Activated T-cell treated with anti-CD3 and anti-CD28 coated beads, Interleukin-2, amount 50 U/mL, for 24 hours (primary cell): ENCODE measurements around the gene IL36B.

ENCODE experiments used
- DNase-seq: peaks from one replicate; pipeline ENCODE4 v3.0.0-alpha.2; 2020
- H3K27ac Mint-ChIP-seq: 2 replicates; pipeline ENCODE4 v1.8.0; 2020; ENCODE audit warnings: mild to moderate bottlenecking, mixed read lengths
- H3K27me3 Mint-ChIP-seq: 2 replicates; pipeline ENCODE4 v1.8.0; 2020; ENCODE audit warnings: mixed read lengths
- H3K36me3 Mint-ChIP-seq: 2 replicates; pipeline ENCODE4 v1.8.0; 2020; ENCODE audit warnings: low read depth, mixed read lengths
- H3K4me1 Mint-ChIP-seq: 2 replicates; pipeline ENCODE4 v1.8.0; 2020; ENCODE audit warnings: low read depth, mixed read lengths
- H3K4me3 Mint-ChIP-seq: 2 replicates; pipeline ENCODE4 v1.8.0; 2020; ENCODE audit warnings: mild to moderate bottlenecking, moderate library complexity, mixed read lengths
- H3K9me3 Mint-ChIP-seq: 2 replicates; pipeline ENCODE4 v1.8.0; 2020; ENCODE audit warnings: mixed read lengths

IL36B gene

GRCh38 chr2:113015655-113016054 is 37.0 kb downstream of the IL36B start:
- no peak for DNase-seq

DNA sequence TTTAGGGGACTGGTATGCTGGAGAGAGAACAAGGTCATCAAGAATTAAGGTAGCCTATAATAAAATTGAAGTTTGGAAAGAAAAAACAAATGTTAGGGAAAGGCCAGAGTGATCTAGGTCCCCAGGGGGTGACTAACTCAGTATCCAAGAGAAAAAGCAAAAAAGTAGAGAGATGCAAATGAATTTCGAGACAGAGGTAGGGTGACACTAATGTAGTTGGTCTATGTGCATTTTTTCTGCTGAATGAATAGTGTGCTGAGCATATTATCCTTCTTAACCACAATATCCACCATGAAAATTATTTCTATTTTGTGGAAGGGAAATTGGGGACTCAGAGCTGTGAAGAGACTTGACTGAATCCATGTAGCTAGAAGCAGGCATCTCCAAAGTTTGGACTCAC is 37.6 kb downstream of the IL36B start:
- Mint-ChIP-seq H3K27ac (no peak overlapping the region), H3K9me3 (peaks cover 8% of the 10 kb centered on the region), H3K4me1 (peaks cover 12% of the 10 kb centered on the region), H3K36me3 (no peaks in the 10 kb centered on the region), H3K4me3 (no peak overlapping the region), H3K27me3 (peaks cover 6% of the 10 kb centered on the region)
- DNase-seq = no peak

More at GRCh38 chr2:113015655-113016054, 37.0 kb downstream of the IL36B start:
- H3K36me3 Mint-ChIP-seq = no peaks in the 10 kb centered on the region
- no peak overlapping the region for H3K27ac Mint-ChIP-seq
- H3K4me3 Mint-ChIP-seq = no peak overlapping the region
- H3K9me3 Mint-ChIP-seq = peaks cover 8% of the 10 kb centered on the region
- H3K27me3 Mint-ChIP-seq = peaks cover 6% of the 10 kb centered on the region
- H3K4me1 Mint-ChIP-seq = peaks cover 10% of the 10 kb centered on the region

DNA sequence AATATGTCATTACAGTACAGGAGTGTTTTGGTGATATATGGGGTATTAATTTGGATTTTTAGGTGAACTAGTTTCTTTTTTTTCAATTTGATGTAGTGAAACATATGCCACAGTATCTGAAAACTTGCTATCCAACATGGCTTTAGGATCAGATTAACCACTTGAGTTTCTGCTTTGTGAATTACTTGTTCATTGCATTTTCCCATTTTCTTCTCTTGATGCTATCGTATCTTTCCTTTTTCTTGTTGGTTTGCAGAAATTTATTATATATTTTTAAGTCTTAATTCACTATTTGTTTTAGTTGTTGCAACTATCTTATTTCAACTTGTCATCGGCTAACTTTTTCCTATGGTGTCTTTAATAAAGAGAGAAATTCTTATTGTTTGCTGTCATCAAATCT is 38.6 kb downstream of the IL36B start:
- H3K27ac Mint-ChIP-seq = no peak overlapping the region
- DNase-seq = no peak
- no peak overlapping the region for H3K4me3 Mint-ChIP-seq
- peaks cover 6% of the 10 kb centered on the region for H3K27me3 Mint-ChIP-seq
- H3K36me3 Mint-ChIP-seq = no peaks in the 10 kb centered on the region
- peaks cover 14% of the 10 kb centered on the region for H3K4me1 Mint-ChIP-seq
- H3K9me3 Mint-ChIP-seq = peaks cover 8% of the 10 kb centered on the region

GRCh38 chr2:113013336-113013661 is 39.4 kb downstream of the IL36B start:
- DNase-seq = no peak
- H3K4me3 Mint-ChIP-seq = no peak overlapping the region
- peaks cover 14% of the 10 kb centered on the region for H3K4me1 Mint-ChIP-seq
- peaks cover under 1% of the 10 kb centered on the region for H3K9me3 Mint-ChIP-seq
- no peaks in the 10 kb centered on the region for H3K36me3 Mint-ChIP-seq
- peaks cover 6% of the 10 kb centered on the region for H3K27me3 Mint-ChIP-seq
- no peak overlapping the region for H3K27ac Mint-ChIP-seq

GRCh38 chr2:113012436-113013335 is 40.0 kb downstream of the IL36B start:
- no peak for DNase-seq
- no peak overlapping the region for H3K4me3 Mint-ChIP-seq
- no peaks in the 10 kb centered on the region for H3K36me3 Mint-ChIP-seq
- no peak overlapping the region for H3K27ac Mint-ChIP-seq
- H3K9me3 Mint-ChIP-seq = no peaks in the 10 kb centered on the region
- peaks cover 14% of the 10 kb centered on the region for H3K4me1 Mint-ChIP-seq
- peaks cover 3% of the 10 kb centered on the region for H3K27me3 Mint-ChIP-seq

GRCh38 chr2:113011108-113011507 is 41.6 kb downstream of the IL36B start:
- H3K4me1 Mint-ChIP-seq = peaks cover 8% of the 10 kb centered on the region
- no peak overlapping the region for H3K4me3 Mint-ChIP-seq
- DNase-seq = no peak
- H3K27me3 Mint-ChIP-seq = peaks cover 2% of the 10 kb centered on the region
- no peak overlapping the region for H3K27ac Mint-ChIP-seq
- no peaks in the 10 kb centered on the region for H3K9me3 Mint-ChIP-seq
- no peaks in the 10 kb centered on the region for H3K36me3 Mint-ChIP-seq

DNA sequence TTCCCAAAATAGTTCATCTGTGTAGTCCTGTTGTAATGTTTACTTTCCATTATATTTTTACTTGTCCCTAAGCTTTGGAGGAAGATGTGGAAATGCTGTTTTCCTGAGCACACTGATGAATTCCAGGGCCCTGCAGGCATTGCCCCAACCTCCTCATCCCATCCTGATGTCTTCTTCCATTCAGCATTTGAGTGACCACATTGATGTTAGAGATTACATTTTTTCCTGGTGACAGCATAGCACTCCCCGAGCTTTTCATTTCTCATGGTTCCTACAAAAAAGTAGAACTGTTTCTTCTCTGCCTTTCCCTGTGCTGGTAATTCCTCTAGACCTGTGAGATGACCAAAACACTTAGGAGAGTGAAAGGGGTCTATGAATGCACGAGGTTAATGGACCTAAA is 42.6 kb downstream of the IL36B start:
- Mint-ChIP-seq H3K27ac (no peak overlapping the region), H3K27me3 (peaks cover 2% of the 10 kb centered on the region), H3K4me1 (peaks cover 4% of the 10 kb centered on the region), H3K36me3 (no peaks in the 10 kb centered on the region), H3K9me3 (no peaks in the 10 kb centered on the region), H3K4me3 (no peak overlapping the region)
- DNase-seq = no peak

DNA sequence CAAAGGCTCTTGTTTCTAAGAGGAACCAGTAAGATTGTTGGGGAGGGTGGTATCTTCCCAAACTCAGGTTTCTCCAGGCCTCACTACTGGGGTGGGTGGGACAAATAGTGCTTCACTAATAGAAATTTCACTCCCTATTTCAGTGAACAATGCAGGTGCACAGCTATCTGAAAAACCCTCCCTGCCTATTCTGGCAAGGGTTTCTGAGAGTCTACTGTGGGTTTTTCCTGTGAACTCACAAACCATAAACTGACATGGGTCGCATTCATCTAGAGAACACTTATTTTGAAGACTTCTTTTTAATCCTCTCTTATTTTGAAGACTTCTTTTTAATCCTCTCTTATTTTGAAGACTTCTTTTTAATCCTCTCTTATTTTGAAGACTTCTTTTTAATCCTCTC is 43.0 kb downstream of the IL36B start:
- no peaks in the 10 kb centered on the region for H3K9me3 Mint-ChIP-seq
- no peaks in the 10 kb centered on the region for H3K36me3 Mint-ChIP-seq
- H3K4me1 Mint-ChIP-seq = peaks cover 4% of the 10 kb centered on the region
- peaks cover 2% of the 10 kb centered on the region for H3K27me3 Mint-ChIP-seq
- no peak overlapping the region for H3K4me3 Mint-ChIP-seq
- no peak overlapping the region for H3K27ac Mint-ChIP-seq
- no peak for DNase-seq

- Mint-ChIP-seq H3K36me3 (no peaks in the 10 kb centered on the region), H3K4me3 (no peak overlapping the region), H3K27ac (no peak overlapping the region), H3K4me1 (peaks cover 4% of the 10 kb centered on the region), H3K9me3 (no peaks in the 10 kb centered on the region), H3K27me3 (no peaks in the 10 kb centered on the region)
- DNase-seq = no peak
Observed at GRCh38 chr2:113007250-113007649, 45.4 kb downstream of the IL36B start.

GRCh38 chr2:113005030-113005509 is 47.6 kb downstream of the IL36B start, which contains the start of gene IL36A:
IL36A (plus strand) TSS chr2:113005459; CDS start chr2:113005872, 413 bp downstream.
- no peak for DNase-seq
- H3K4me3 Mint-ChIP-seq = no peak within 1 kb of the TSS
- H3K9me3 Mint-ChIP-seq = peaks cover 19% of the 10 kb centered on the region
- peaks cover 8% of the 10 kb centered on the region for H3K36me3 Mint-ChIP-seq
- H3K27ac Mint-ChIP-seq = no peak within 1 kb of the TSS
- H3K27me3 Mint-ChIP-seq = no peaks in the 10 kb centered on the region
- H3K4me1 Mint-ChIP-seq = peaks cover 2% of the 10 kb centered on the region

GRCh38 chr2:113002677-113003076 is 50.0 kb downstream of the IL36B start:
- Mint-ChIP-seq H3K4me3 (no peak overlapping the region), H3K4me1 (peaks cover 3% of the 10 kb centered on the region), H3K27me3 (no peaks in the 10 kb centered on the region), H3K27ac (no peak overlapping the region), H3K36me3 (peaks cover 10% of the 10 kb centered on the region), H3K9me3 (peaks cover 32% of the 10 kb centered on the region)
- no peak for DNase-seq

- DNase-seq = no peak
- Mint-ChIP-seq H3K36me3 (peaks cover 10% of the 10 kb centered on the region), H3K4me1 (peaks cover 24% of the 10 kb centered on the region), H3K27me3 (no peaks in the 10 kb centered on the region), H3K4me3 (no peak overlapping the region), H3K9me3 (peaks cover 32% of the 10 kb centered on the region), H3K27ac (no peak overlapping the region)
Observed at GRCh38 chr2:113000436-113000835, 52.2 kb downstream of the IL36B start.

DNA sequence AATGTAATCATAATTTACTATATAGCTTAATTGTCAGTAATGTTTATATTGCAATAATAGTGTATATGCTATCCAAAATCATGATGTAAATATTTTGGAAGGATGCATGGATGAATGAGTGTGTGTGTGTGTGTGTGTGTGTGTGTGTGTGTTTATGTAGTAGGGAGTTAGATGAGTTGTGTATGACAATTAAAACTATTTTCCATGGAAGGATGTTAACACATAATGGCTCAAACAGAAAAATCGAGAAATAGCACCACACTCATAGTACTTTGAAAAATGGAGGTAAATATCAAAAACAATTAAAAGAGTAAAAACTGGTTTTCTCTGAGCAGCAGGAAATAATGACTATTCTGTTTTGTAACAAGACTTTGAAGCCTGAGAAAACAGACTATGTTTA is 55.5 kb downstream of the IL36B start:
- peaks cover 13% of the 10 kb centered on the region for H3K36me3 Mint-ChIP-seq
- no peak overlapping the region for H3K27ac Mint-ChIP-seq

DNA sequence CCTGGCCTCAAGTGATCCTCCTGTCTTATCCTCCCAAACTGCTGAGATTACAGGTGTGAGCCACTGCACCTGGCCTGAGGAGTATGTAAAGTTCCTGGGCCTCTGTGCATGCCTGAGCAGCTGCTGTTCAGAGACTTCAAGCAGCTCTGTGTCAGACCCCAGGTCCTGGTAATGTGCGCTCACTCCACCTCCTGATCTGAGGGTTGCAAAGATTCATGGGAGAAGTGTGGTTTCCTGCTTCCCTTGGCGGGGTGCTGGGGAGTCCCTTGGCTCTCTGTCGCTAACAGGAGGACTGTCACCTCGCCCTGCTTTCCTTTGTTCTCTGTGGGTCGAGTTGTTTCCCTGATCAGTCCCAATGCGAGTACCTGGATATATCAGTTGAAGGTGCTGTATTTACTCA is 56.0 kb downstream of the IL36B start:
- peak; percentile 59 for DNase-seq
- Mint-ChIP-seq H3K27me3 (no peaks in the 10 kb centered on the region), H3K36me3 (peaks cover 14% of the 10 kb centered on the region), H3K9me3 (peaks cover 40% of the 10 kb centered on the region), H3K4me3 (peak overlapping the region; percentile 14), H3K4me1 (peaks cover 37% of the 10 kb centered on the region), H3K27ac (peak overlapping the region; percentile 81)

More for the DNA sequence above, 55.5 kb downstream of the IL36B start:
- H3K27me3 Mint-ChIP-seq = no peaks in the 10 kb centered on the region
- peaks cover 39% of the 10 kb centered on the region for H3K9me3 Mint-ChIP-seq
- no peak overlapping the region for H3K4me3 Mint-ChIP-seq
- no peak for DNase-seq
- H3K4me1 Mint-ChIP-seq = peaks cover 37% of the 10 kb centered on the region

DNA sequence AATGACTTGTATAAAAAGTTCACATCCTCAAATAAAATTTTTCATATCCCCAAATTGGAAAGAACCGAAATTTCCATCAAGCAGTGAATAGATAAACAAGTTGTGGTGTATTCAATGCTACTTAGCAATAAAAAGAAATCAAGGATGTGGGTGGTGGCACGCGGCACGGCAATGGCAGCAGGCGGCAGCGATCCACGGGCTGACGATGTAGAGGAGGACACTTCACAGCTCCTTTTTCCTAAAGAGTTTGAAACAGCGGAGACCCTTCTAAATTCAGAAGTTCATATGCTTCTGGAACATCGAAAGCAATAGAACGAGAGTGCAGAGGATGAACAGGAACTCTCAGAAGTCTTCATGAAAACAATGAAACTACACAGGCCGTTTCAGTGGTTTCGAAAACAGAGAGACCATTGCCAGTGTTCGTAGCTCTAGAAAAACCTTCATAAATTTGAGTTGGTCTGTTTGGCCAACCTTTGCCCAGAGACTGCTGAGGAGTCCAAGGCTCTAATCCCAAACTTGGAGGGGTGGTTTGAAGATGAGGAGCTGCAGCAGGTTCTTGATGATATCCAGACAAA is 57.2 kb downstream of the IL36B start:
- Mint-ChIP-seq H3K4me3 (peak overlapping the region; percentile 67), H3K4me1 (peaks cover 37% of the 10 kb centered on the region), H3K9me3 (peaks cover 28% of the 10 kb centered on the region), H3K27me3 (no peaks in the 10 kb centered on the region), H3K36me3 (peaks cover 9% of the 10 kb centered on the region), H3K27ac (peak overlapping the region; percentile 63)
- no peak for DNase-seq
